KMS-11 (cell line): ENCODE data around the gene B3GAT3.

Experiments used
- H2AFZ ChIP-seq: fragments of 200-600 bp; sonication (generic); 2 replicates; pipeline ENCODE4 v1.6.1; 2016; ENCODE audit warnings: antibody characterized with exemption, mixed run types, low read depth
- H3K27ac ChIP-seq: fragments of 200-600 bp; sonication (generic); 2 replicates; pipeline ENCODE4 v1.6.1; 2016; ENCODE audit warnings: mild to moderate bottlenecking, mixed run types
- H3K27me3 ChIP-seq: fragments of 200-600 bp; sonication (generic); 2 replicates; pipeline ENCODE4 v1.6.1; 2017; ENCODE audit warnings: mild to moderate bottlenecking, low read depth, mixed run types, moderate library complexity; ENCODE audit not compliant: insufficient read depth
- H3K36me3 ChIP-seq: fragments of 200-600 bp; sonication (generic); 2 replicates; pipeline ENCODE4 v1.6.1; 2017; ENCODE audit warnings: mild to moderate bottlenecking, mixed run types; ENCODE audit not compliant: insufficient read depth
- H3K4me1 ChIP-seq: fragments of 200-600 bp; sonication (generic); 2 replicates; pipeline ENCODE4 v1.6.1; 2016; ENCODE audit warnings: mild to moderate bottlenecking, low read depth, mixed run types; ENCODE audit not compliant: poor library complexity, severe bottlenecking
- H3K4me2 ChIP-seq: fragments of 200-600 bp; sonication (generic); 2 replicates; pipeline ENCODE4 v1.7.0; 2016; ENCODE audit warnings: mild to moderate bottlenecking, mixed run types
- H3K4me3 ChIP-seq: fragments of 200-600 bp; sonication (generic); IDR thresholded peaks from 2 replicates; pipeline ENCODE4 v1.6.1; 2017; ENCODE audit warnings: low read depth, low read length, mixed read lengths; ENCODE audit not compliant: insufficient read depth
- H3K79me2 ChIP-seq: fragments of 200-600 bp; sonication (generic); 2 replicates; pipeline ENCODE4 v1.6.1; 2016; ENCODE audit warnings: low read depth, mixed run types; ENCODE audit not compliant: insufficient read depth
- H3K9ac ChIP-seq: fragments of 200-600 bp; sonication (generic); 2 replicates; pipeline ENCODE4 v1.6.1; 2016; ENCODE audit warnings: mild to moderate bottlenecking, mixed run types
- H4K20me1 ChIP-seq: fragments of 200-600 bp; sonication (generic); 2 replicates; pipeline ENCODE4 v1.6.1; 2016; ENCODE audit warnings: mild to moderate bottlenecking, mixed run types; ENCODE audit not compliant: insufficient read depth
- TF ChIP-seq, protein P1 (sequence below): fragments of 200-600 bp; sonication (generic); conservative IDR thresholded peaks from 2 replicates; pipeline ENCODE4 v1.6.1; 2017; ENCODE audit warnings: low read depth, mild to moderate bottlenecking, antibody characterized with exemption, low read length, moderate library complexity, mixed read lengths

Gene B3GAT3

DNA sequence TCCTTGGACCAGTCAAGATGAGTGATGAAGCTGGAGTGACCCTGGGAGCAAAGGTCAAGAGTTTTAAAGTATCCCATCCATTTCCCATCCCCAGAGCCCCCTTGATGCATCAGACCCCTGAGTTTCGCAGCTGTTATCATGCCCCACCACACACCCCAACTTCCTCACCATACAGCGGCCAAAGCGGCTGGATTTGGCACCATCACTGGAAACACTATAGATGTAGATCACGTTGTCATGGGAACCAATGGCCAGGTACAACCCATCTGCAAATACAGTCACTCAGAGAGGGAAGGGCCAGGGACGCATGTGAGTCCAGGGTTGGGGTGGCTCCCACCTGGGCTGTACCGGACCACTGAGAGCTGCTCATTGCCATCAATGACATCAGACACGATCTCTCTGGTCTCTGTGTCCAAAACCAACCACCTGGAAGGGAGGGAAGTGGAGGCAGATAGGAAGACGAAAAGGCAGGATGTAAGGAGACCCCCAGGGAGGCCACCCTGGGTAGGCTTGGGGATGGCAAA lies 17.9 kb downstream of the B3GAT3 start:
- no peak overlapping the region for H3K27ac ChIP-seq
- no peak overlapping the region for H3K4me2 ChIP-seq

GRCh38 chr11:62603072-62603408 lies 18.7 kb downstream of the B3GAT3 start:
- no peak overlapping the region for H3K4me2 ChIP-seq
- no peaks in the 10 kb centered on the region for H3K36me3 ChIP-seq
- no peak overlapping the region for H3K9ac ChIP-seq
- peaks cover 30% of the 10 kb centered on the region for H3K4me1 ChIP-seq
- TF ChIP-seq, protein P1, sequence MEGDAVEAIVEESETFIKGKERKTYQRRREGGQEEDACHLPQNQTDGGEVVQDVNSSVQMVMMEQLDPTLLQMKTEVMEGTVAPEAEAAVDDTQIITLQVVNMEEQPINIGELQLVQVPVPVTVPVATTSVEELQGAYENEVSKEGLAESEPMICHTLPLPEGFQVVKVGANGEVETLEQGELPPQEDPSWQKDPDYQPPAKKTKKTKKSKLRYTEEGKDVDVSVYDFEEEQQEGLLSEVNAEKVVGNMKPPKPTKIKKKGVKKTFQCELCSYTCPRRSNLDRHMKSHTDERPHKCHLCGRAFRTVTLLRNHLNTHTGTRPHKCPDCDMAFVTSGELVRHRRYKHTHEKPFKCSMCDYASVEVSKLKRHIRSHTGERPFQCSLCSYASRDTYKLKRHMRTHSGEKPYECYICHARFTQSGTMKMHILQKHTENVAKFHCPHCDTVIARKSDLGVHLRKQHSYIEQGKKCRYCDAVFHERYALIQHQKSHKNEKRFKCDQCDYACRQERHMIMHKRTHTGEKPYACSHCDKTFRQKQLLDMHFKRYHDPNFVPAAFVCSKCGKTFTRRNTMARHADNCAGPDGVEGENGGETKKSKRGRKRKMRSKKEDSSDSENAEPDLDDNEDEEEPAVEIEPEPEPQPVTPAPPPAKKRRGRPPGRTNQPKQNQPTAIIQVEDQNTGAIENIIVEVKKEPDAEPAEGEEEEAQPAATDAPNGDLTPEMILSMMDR: no peak
- no peaks in the 10 kb centered on the region for H3K27me3 ChIP-seq
- no peak overlapping the region for H3K27ac ChIP-seq
- H2AFZ ChIP-seq: no peak overlapping the region
- H3K4me3 ChIP-seq: no peak overlapping the region
- H4K20me1 ChIP-seq: no peaks in the 10 kb centered on the region
- peaks cover 35% of the 10 kb centered on the region for H3K79me2 ChIP-seq

More for the DNA sequence above, 17.9 kb downstream of the B3GAT3 start:
- Histone ChIP-seq H4K20me1 (no peaks in the 10 kb centered on the region), H3K4me3 (no peak overlapping the region), H3K36me3 (no peaks in the 10 kb centered on the region), H2AFZ (no peak overlapping the region), H3K4me1 (peaks cover 25% of the 10 kb centered on the region), H3K79me2 (peaks cover 27% of the 10 kb centered on the region), H3K9ac (no peak overlapping the region), H3K27me3 (no peaks in the 10 kb centered on the region)
- TF ChIP-seq, protein P1: no peak

DNA sequence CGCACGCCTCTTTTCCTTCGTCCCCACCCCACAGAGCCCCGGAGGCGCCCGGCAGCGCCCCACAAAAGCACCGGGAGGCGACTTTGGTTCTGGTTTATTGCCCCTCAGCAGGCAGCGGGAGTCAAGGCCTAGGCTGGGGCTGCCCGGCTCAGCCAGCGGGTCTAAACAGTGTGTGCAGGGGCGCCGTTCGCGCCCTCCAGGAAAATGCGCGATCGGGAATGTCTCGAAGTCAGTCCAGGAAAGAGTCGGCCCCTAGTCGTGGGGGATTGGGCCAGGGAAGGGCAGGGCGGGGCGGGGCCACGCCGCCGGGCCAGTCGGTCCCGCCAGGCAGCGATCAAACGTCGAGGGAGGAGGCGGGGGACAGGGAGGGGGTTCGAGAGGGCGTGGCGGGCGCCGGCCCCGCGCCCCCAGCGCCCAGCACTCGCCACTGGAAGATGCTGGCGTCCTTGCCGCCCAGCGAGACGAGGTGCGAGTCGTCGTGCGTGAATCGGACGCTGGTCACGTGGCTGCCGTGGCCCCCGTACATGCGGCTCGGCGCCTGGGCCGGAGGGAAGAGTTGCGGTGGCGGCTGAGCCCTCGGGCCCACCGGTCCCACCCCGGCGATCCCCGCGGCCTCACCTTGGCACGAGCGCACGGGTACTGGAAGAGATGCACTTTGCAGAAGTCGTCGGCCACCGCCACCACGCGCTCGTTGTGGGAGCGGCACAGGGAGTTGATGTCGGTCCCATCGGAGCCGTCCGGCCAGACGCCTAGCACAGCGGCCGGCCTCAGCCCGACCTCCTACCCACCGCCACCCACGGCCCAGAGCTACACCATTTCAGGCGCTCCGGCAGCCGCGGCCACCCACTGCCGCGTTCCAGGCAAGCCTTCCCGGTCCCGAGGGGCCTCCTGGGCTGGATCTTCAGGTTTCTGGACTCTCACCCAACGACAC lies 19.4 kb downstream of the B3GAT3 start:
- TF ChIP-seq, protein P1: no peak
- H3K9ac ChIP-seq: no peak overlapping the region; the same call in 1 of the 2 replicates
- H3K4me2 ChIP-seq: peak overlapping the region; percentile 28; the same call in 1 of the 2 replicates
- no peaks in the 10 kb centered on the region for H4K20me1 ChIP-seq
- H3K36me3 ChIP-seq: no peaks in the 10 kb centered on the region
- no peak overlapping the region for H2AFZ ChIP-seq
- no peak overlapping the region for H3K4me3 ChIP-seq
- H3K79me2 ChIP-seq: peaks cover 41% of the 10 kb centered on the region
- H3K27ac ChIP-seq: 0 out of 2 replicates have a peak overlapping the region, but pooled peaks have one; percentile 88
- H3K4me1 ChIP-seq: peaks cover 25% of the 10 kb centered on the region
- no peaks in the 10 kb centered on the region for H3K27me3 ChIP-seq

GRCh38 chr11:62601372-62602140 lies 20.2 kb downstream of the B3GAT3 start, which contains the start of gene MTA2:
MTA2 (minus strand) TSS chr11:62601865; CDS start chr11:62601450, 415 bp downstream.
- TF ChIP-seq, protein P1: no peak
- Histone ChIP-seq H3K36me3 (no peaks in the 10 kb centered on the region), H3K4me3 (no peak within 1 kb of the TSS), H3K4me1 (peaks cover 25% of the 10 kb centered on the region), H3K9ac (peak within 1 kb of the TSS; percentile 96), H4K20me1 (no peaks in the 10 kb centered on the region), H2AFZ (peak within 1 kb of the TSS; percentile 58), H3K27ac (peak within 1 kb of the TSS; percentile 88), H3K79me2 (peaks cover 44% of the 10 kb centered on the region), H3K4me2 (peak within 1 kb of the TSS; percentile 92), H3K27me3 (no peaks in the 10 kb centered on the region)
